IMR-90 (cell line): ENCODE data around the gene FGF19.

Source experiments
- CEBPB ChIP-seq: IDR thresholded peaks from 2 replicates; pipeline ENCODE4 v1.6.1; 2012; ENCODE audit warnings: low read depth, low read length, improper control_type of control experiment
- CHD1 ChIP-seq: IDR thresholded peaks from 2 replicates; pipeline ENCODE4 v1.6.1; 2012; ENCODE audit warnings: low read depth, low read length, improper control_type of control experiment
- CTCF ChIP-seq: conservative IDR thresholded peaks from 2 replicates; pipeline ENCODE4 v1.5.1; 2012; ENCODE audit warnings: mild to moderate bottlenecking, low read depth, low read length, improper control_type of control experiment
- FOS ChIP-seq: fragments of 150-350 bp; IDR thresholded peaks from 2 replicates; pipeline ENCODE4 v1.6.1; 2016; ENCODE audit warnings: low read depth, low read length
- MXI1 ChIP-seq: IDR thresholded peaks from 2 replicates; pipeline ENCODE4 v1.6.1; 2012; ENCODE audit warnings: low read depth, mild to moderate bottlenecking, low read length, moderate library complexity, borderline replicate concordance
- NFE2L2 ChIP-seq: fragments of 150-350 bp; IDR thresholded peaks from 2 replicates; pipeline ENCODE4 v1.6.1; 2016; ENCODE audit warnings: low read depth, mild to moderate bottlenecking, low read length
- POLR2A ChIP-seq: IDR thresholded peaks from 2 replicates; pipeline ENCODE4 v1.6.1; 2012; ENCODE audit warnings: mild to moderate bottlenecking, low read depth, low read length
- RAD21 ChIP-seq: IDR thresholded peaks from 2 replicates; pipeline ENCODE4 v1.6.1; 2012; ENCODE audit warnings: low read length, improper control_type of control experiment
- SMC3 ChIP-seq: fragments of 150-350 bp; IDR thresholded peaks from 2 replicates; pipeline ENCODE4 v1.6.1; 2016; ENCODE audit warnings: low read depth, mild to moderate bottlenecking, antibody characterized with exemption, low read length, moderate library complexity
- USF2 ChIP-seq: fragments of 150-350 bp; IDR thresholded peaks from 2 replicates; pipeline ENCODE4 v1.6.1; 2017; ENCODE audit warnings: mild to moderate bottlenecking, antibody characterized with exemption, low read length, low read depth

GRCh38 chr11:69649576-69649900 is 54.3 kb downstream of the FGF19 start:
- TF ChIP-seq FOS, result no peak
- TF ChIP-seq CEBPB, result no peak
- TF ChIP-seq CTCF, result no peak
- no peak; the same call in 1 of the 2 replicates for TF ChIP-seq POLR2A
- TF ChIP-seq RAD21, result no peak
- TF ChIP-seq MXI1, result no peak
- no peak for TF ChIP-seq USF2
- no peak for TF ChIP-seq SMC3
- no peak for TF ChIP-seq NFE2L2
- no peak for TF ChIP-seq CHD1
